K562 (cell line): ENCODE data around the gene PDZD8. TPM values are rescaled to one million over a fixed set of nuclear protein-coding genes. Genes with fewer than 3 reads are reported as not detected.

ENCODE experiments used
- HMGN3 ChIP-seq: IDR thresholded peaks from 2 replicates; pipeline ENCODE4 v1.6.1; 2011; ENCODE audit warnings: borderline replicate concordance, low read depth, mild to moderate bottlenecking, mixed read lengths, low read length; ENCODE audit not compliant: insufficient read length; ENCODE audit errors: extremely low read depth
- HOMEZ ChIP-seq: fragments of 250-450 bp; sonication (Bioruptor Pico); IDR thresholded peaks from 2 replicates; pipeline ENCODE4 v1.4.0; 2020; ENCODE audit warnings: mild to moderate bottlenecking, moderate library complexity
- RAD21 ChIP-seq, 2 experiments: fragments of 250-450 bp in 1 of 2; fragments of 450-650 bp in 1 of 2; sonication (Bioruptor Pico) in 1 of 2; formaldehyde crosslinking in 1 of 2; IDR thresholded peaks in 1 of 2; conservative IDR thresholded peaks in 1 of 2; 2 replicates each; pipeline versions ENCODE4 v1.4.0 to v1.8.0; 2020 to 2022; ENCODE audit warnings: mild to moderate bottlenecking in 2 of 2, moderate library complexity in 1 of 2
- ZNF766 ChIP-seq: fragments of 200-800 bp; sonication (Bioruptor generic); conservative IDR thresholded peaks from 2 replicates; pipeline ENCODE4 v1.6.1; 2016; ENCODE audit warnings: missing genetic modification characterization, missing compliant biosample characterization
- ZNF780A ChIP-seq: fragments of 250-450 bp; sonication (Bioruptor Pico); IDR thresholded peaks from 2 replicates; pipeline ENCODE4 v1.5.0; 2021; ENCODE audit warnings: mild to moderate bottlenecking
- ZNF830 ChIP-seq: fragments of 250-450 bp; sonication (Bioruptor Pico); IDR thresholded peaks from 2 replicates; pipeline ENCODE4 v1.5.0; 2021; ENCODE audit warnings: mild to moderate bottlenecking
- polyA plus RNA-seq, 8 experiments: library from polyadenylated mRNA; depleted of rRNA in 4 of 8; stranded (reverse) in 5 of 8; unstranded in 3 of 8; fragments of >200 nt; fragmentation: Nextera tagmentation in 2 of 8; fragmentation: Illumina TruSeq in 1 of 8; extraction: Ambion mirVana in 2 of 8; extraction: Trizol in 1 of 8; gene quantifications; 2 replicates each; pipeline versions ENCODE4 v1.2.1 to v1.2.3, GENCODE V29; 2011 to 2014; ENCODE audit warnings: inconsistent platforms in 1 of 8, missing spikeins in 1 of 8
- total RNA-seq, 7 experiments: library from RNA; depleted of rRNA in 6 of 7; stranded (reverse); fragments of >200 nt in 6 of 7; fragmentation: Illumina TruSeq in 2 of 7; extraction: Trizol in 2 of 7; gene quantifications; 2 replicates each; pipeline versions ENCODE4 v1.2.1 to v1.2.3, GENCODE V29; 2011 to 2021; ENCODE audit warnings: low replicate concordance in 1 of 7
- TF ChIP-seq, protein P1 (sequence below): fragments of 450-650 bp; IDR thresholded peaks from 2 replicates; pipeline ENCODE4 v1.6.1; 2016; ENCODE audit warnings: low read depth
- TF ChIP-seq, protein P2 (sequence below): fragments of 450-650 bp; formaldehyde crosslinking; IDR thresholded peaks from 2 replicates; pipeline ENCODE4 v1.4.0; 2020; ENCODE audit warnings: mild to moderate bottlenecking, moderate library complexity
- TF ChIP-seq, protein P3 (sequence below): fragments of 250-450 bp; sonication (Bioruptor Pico); IDR thresholded peaks from 2 replicates; pipeline ENCODE4 v1.5.0; 2022; ENCODE audit warnings: mild to moderate bottlenecking
- TF ChIP-seq, protein P4 (sequence below): IDR thresholded peaks from 2 replicates; pipeline ENCODE4 v1.6.1; 2016; ENCODE audit warnings: missing genetic modification characterization, missing compliant biosample characterization

The PDZD8 gene
- total and polyA plus RNA-seq, 9 of the 15 experiments (the other 6 are each of a cell fraction or from before 2014, with no cell fraction given), result 5.5 to 53.4 (median 36.8) TPM

DNA sequence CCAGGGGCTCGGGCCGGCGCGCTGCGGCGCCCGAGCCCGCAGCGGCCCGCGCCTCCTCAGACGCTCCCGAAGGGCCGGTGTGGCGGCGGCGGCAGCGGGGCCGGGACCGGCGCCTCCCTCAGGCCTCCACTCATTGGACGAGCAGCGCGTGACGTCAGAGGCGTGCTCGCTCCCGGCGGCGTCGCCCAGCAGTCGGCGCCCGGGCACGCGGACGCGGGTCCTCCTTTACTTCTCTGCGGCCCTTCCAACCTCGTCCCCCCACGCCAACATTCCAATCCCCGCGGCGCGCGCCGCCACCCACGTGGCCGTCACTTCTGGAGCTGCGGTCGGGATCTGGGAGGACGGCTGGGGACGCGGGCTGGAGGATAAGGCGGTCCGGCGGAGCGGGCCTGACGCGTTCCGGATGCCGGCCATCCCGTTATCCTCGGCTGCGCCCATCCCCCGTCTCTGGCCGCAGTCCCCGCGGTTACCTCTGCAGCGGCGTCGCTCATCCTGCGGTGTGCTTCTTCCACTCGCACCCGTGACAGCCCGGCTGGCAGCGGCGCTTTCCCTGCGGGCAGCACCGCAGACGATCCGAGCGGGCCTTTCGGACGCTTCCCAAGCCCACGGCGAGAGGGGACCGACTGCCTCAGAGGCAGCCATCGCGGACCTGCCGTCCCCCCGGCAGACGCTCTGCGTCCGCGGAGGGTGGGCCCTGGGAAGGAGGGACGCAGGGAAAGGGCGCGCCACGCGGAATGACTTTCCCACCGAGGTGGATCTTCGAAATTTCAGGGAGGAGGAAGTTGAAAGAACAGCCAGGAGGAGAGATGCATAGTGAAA, at the start of gene PDZD8 (continued):
- TF ChIP-seq, protein P1, sequence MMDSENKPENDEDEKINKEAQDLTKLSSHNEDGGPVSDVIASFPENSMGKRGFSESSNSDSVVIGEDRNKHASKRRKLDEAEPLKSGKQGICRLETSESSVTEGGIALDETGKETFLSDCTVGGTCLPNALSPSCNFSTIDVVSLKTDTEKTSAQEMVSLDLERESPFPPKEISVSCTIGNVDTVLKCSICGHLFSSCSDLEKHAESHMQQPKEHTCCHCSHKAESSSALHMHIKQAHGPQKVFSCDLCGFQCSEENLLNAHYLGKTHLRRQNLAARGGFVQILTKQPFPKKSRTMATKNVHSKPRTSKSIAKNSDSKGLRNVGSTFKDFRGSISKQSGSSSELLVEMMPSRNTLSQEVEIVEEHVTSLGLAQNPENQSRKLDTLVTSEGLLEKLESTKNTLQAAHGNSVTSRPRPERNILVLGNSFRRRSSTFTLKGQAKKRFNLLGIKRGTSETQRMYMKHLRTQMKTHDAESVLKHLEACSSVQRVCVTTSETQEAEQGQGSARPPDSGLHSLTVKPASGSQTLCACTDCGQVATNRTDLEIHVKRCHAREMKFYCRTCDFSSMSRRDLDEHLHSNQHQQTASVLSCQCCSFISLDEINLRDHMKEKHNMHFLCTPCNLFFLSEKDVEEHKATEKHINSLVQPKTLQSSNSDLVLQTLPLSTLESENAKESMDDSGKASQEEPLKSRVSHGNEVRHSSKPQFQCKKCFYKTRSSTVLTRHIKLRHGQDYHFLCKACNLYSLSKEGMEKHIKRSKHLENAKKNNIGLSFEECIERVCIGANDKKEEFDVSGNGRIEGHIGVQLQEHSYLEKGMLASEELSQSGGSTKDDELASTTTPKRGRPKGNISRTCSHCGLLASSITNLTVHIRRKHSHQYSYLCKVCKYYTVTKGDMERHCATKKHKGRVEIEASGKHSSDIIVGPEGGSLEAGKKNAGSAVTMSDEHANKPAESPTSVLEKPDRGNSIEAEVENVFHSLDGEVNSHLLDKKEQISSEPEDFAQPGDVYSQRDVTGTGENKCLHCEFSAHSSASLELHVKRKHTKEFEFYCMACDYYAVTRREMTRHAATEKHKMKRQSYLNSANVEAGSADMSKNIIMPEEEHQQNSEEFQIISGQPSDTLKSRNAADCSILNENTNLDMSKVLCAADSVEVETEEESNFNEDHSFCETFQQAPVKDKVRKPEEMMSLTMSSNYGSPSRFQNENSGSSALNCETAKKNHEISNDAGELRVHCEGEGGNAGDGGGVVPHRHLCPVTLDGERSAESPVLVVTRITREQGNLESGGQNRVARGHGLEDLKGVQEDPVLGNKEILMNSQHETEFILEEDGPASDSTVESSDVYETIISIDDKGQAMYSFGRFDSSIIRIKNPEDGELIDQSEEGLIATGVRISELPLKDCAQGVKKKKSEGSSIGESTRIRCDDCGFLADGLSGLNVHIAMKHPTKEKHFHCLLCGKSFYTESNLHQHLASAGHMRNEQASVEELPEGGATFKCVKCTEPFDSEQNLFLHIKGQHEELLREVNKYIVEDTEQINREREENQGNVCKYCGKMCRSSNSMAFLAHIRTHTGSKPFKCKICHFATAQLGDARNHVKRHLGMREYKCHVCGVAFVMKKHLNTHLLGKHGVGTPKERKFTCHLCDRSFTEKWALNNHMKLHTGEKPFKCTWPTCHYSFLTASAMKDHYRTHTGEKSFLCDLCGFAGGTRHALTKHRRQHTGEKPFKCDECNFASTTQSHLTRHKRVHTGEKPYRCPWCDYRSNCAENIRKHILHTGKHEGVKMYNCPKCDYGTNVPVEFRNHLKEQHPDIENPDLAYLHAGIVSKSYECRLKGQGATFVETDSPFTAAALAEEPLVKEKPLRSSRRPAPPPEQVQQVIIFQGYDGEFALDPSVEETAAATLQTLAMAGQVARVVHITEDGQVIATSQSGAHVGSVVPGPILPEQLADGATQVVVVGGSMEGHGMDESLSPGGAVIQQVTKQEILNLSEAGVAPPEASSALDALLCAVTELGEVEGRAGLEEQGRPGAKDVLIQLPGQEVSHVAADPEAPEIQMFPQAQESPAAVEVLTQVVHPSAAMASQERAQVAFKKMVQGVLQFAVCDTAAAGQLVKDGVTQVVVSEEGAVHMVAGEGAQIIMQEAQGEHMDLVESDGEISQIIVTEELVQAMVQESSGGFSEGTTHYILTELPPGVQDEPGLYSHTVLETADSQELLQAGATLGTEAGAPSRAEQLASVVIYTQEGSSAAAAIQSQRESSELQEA, result no peak
- TF ChIP-seq, protein P2, sequence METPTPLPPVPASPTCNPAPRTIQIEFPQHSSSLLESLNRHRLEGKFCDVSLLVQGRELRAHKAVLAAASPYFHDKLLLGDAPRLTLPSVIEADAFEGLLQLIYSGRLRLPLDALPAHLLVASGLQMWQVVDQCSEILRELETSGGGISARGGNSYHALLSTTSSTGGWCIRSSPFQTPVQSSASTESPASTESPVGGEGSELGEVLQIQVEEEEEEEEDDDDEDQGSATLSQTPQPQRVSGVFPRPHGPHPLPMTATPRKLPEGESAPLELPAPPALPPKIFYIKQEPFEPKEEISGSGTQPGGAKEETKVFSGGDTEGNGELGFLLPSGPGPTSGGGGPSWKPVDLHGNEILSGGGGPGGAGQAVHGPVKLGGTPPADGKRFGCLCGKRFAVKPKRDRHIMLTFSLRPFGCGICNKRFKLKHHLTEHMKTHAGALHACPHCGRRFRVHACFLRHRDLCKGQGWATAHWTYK (CRISPR knock-in tag), result no peak
- TF ChIP-seq HOMEZ, result no peak
- TF ChIP-seq, protein P3, sequence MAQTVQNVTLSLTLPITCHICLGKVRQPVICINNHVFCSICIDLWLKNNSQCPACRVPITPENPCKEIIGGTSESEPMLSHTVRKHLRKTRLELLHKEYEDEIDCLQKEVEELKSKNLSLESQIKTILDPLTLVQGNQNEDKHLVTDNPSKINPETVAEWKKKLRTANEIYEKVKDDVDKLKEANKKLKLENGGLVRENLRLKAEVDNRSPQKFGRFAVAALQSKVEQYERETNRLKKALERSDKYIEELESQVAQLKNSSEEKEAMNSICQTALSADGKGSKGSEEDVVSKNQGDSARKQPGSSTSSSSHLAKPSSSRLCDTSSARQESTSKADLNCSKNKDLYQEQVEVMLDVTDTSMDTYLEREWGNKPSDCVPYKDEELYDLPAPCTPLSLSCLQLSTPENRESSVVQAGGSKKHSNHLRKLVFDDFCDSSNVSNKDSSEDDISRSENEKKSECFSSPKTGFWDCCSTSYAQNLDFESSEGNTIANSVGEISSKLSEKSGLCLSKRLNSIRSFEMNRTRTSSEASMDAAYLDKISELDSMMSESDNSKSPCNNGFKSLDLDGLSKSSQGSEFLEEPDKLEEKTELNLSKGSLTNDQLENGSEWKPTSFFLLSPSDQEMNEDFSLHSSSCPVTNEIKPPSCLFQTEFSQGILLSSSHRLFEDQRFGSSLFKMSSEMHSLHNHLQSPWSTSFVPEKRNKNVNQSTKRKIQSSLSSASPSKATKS (CRISPR knock-in tag), result no peak
- no peak for TF ChIP-seq RAD21 (CRISPR knock-in tag; conservative IDR thresholded peaks at IDR 0.05 in 1 of 2, IDR thresholded peaks at IDR 0.05 in 1 of 2)
- TF ChIP-seq, protein P4, sequence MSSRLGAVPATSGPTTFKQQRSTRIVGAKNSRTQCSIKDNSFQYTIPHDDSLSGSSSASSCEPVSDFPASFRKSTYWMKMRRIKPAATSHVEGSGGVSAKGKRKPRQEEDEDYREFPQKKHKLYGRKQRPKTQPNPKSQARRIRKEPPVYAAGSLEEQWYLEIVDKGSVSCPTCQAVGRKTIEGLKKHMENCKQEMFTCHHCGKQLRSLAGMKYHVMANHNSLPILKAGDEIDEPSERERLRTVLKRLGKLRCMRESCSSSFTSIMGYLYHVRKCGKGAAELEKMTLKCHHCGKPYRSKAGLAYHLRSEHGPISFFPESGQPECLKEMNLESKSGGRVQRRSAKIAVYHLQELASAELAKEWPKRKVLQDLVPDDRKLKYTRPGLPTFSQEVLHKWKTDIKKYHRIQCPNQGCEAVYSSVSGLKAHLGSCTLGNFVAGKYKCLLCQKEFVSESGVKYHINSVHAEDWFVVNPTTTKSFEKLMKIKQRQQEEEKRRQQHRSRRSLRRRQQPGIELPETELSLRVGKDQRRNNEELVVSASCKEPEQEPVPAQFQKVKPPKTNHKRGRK (tag), result no peak
- no peak for TF ChIP-seq HMGN3
- TF ChIP-seq ZNF780A (CRISPR knock-in tag), result no peak
- no peak for TF ChIP-seq ZNF766 (CRISPR knock-in tag)
- no peak for TF ChIP-seq ZNF830 (CRISPR knock-in tag)
